H1 (cell line): ENCODE data around the gene SLC16A2. TPM values are rescaled to one million over a fixed set of nuclear protein-coding genes. Genes with fewer than 3 reads are reported as not detected.

Experiments used
- CTCF ChIA-PET: fragments of 300-600 bp; sonication (Branson Sonifier 250); formaldehyde crosslinking; loops from one replicate; lab custom pipeline; 2021; ENCODE audit not compliant: partially characterized antibody; lab: Charles Lee
- POLR2A ChIA-PET: fragments of 300-600 bp; sonication (Branson Sonifier 250); formaldehyde crosslinking; loops from one replicate; lab custom pipeline; 2021; ENCODE audit warnings: inconsistent platforms; ENCODE audit not compliant: partially characterized antibody; lab: Charles Lee
- DNase-seq, 2 experiments: peaks; one replicate each; pipeline versions ENCODE4 v3.0.0 to v3.0.0-alpha.2; 2010 to 2022; ENCODE audit warnings: low spot score in 2 of 2, low read depth in 1 of 2, mixed read lengths in 1 of 2
- FAIRE-seq: peaks from 2 replicates; lab custom pipeline; 2011; peaks lifted over from hg19 to GRCh38; lab: Jason Lieb, UNC
- H2AFZ ChIP-seq: 2 replicates; pipeline ENCODE4 v1.8.1; 2012; ENCODE audit warnings: low read length, inconsistent platforms
- H2AK5ac ChIP-seq: 2 replicates; pipeline ENCODE4 v1.6.1; 2013; ENCODE audit warnings: low read depth, low read length
- H2BK120ac ChIP-seq: replicated peaks from 2 replicates; pipeline ENCODE3; 2013; ENCODE audit warnings: low read depth, low read length, inconsistent platforms
- H2BK12ac ChIP-seq: 2 replicates; pipeline ENCODE4 v1.6.1; 2013; ENCODE audit warnings: low read depth, low read length
- H2BK15ac ChIP-seq: 2 replicates; pipeline ENCODE4 v1.6.1; 2013; ENCODE audit warnings: low read length
- H2BK20ac ChIP-seq: 2 replicates; pipeline ENCODE4 v1.6.1; 2013; ENCODE audit warnings: low read length
- H2BK5ac ChIP-seq: 2 replicates; pipeline ENCODE4 v1.6.1; 2013; ENCODE audit warnings: low read depth, low read length
- H3K14ac ChIP-seq: 2 replicates; pipeline ENCODE4 v1.6.1; 2013; ENCODE audit warnings: inconsistent platforms; ENCODE audit not compliant: insufficient read length
- H3K18ac ChIP-seq: 2 replicates; pipeline ENCODE4 v1.6.1; 2013; ENCODE audit warnings: low read length; ENCODE audit errors: extremely low read depth
- H3K23ac ChIP-seq: 2 replicates; pipeline ENCODE4 v1.6.1; 2013; ENCODE audit warnings: inconsistent platforms; ENCODE audit not compliant: insufficient read length
- H3K23me2 ChIP-seq: 2 replicates; pipeline ENCODE4 v1.6.1; 2013; ENCODE audit warnings: low read depth, low read length
- H3K27ac ChIP-seq: 2 replicates; pipeline ENCODE4 v1.6.1; 2011; ENCODE audit warnings: low read depth, low read length, inconsistent platforms
- H3K27me3 ChIP-seq, 4 experiments: replicated peaks in 1 of 4; 1 replicate in 1 of 4; 2 replicates in 3 of 4; pipeline versions ENCODE4 v1.6.1 to v1.8.1; 2011 to 2013; ENCODE audit warnings: low read length in 3 of 4, mild to moderate bottlenecking in 3 of 4, inconsistent platforms in 2 of 4, mixed read lengths in 2 of 4, moderate library complexity in 1 of 4; ENCODE audit not compliant: control insufficient read depth in 3 of 4, insufficient read depth in 3 of 4; ENCODE audit errors: extremely low read depth in 1 of 4
- H3K36me3 ChIP-seq, 4 experiments: 2 replicates each; pipeline versions ENCODE4 v1.6.1 to v1.8.1; 2011 to 2013; ENCODE audit warnings: mild to moderate bottlenecking in 4 of 4, low read length in 3 of 4, moderate library complexity in 2 of 4, control low read depth in 1 of 4, inconsistent platforms in 1 of 4; ENCODE audit not compliant: insufficient read depth in 4 of 4, control insufficient read depth in 2 of 4
- H3K4ac ChIP-seq: replicated peaks from 2 replicates; pipeline ENCODE3; 2013; ENCODE audit warnings: low read length, low read depth, mixed read lengths, inconsistent platforms; ENCODE audit not compliant: insufficient read length
- H3K4me1 ChIP-seq, 4 experiments: replicated peaks in 1 of 4; 1 replicate in 1 of 4; 2 replicates in 3 of 4; pipeline versions ENCODE4 v1.6.1 to v1.8.1; 2011 to 2013; ENCODE audit warnings: low read length in 3 of 4, inconsistent platforms in 2 of 4, mixed read lengths in 1 of 4; ENCODE audit not compliant: insufficient read depth in 4 of 4, control insufficient read depth in 3 of 4
- H3K4me2 ChIP-seq, 2 experiments: 2 replicates each; pipeline versions ENCODE4 v1.6.1 to v1.8.1; 2011 to 2013; ENCODE audit warnings: low read depth in 2 of 2, low read length in 2 of 2, control low read depth in 1 of 2, inconsistent platforms in 1 of 2, mild to moderate bottlenecking in 1 of 2; ENCODE audit not compliant: insufficient read depth in 1 of 2
- H3K4me3 ChIP-seq, 4 experiments: fragments of 200-600, 300-600 bp in 1 of 4; sonication (generic), shearing (Covaris generic), sonication (Bioruptor Twin) in 1 of 4; 2 replicates each; pipeline versions ENCODE4 v1.5.1 to v1.8.1; 2011 to 2016; ENCODE audit warnings: low read length in 4 of 4, low read depth in 3 of 4, control low read depth in 2 of 4, inconsistent platforms in 2 of 4, mild to moderate bottlenecking in 2 of 4, mixed read lengths in 1 of 4, moderate library complexity in 1 of 4; ENCODE audit not compliant: insufficient read depth in 2 of 4; ENCODE audit errors: extremely low read depth in 1 of 4
- H3K56ac ChIP-seq: replicated peaks from 2 replicates; pipeline ENCODE3; 2013; ENCODE audit warnings: low read depth, mild to moderate bottlenecking, mixed read lengths, low read length, inconsistent platforms; ENCODE audit not compliant: insufficient read length
- H3K79me1 ChIP-seq: 2 replicates; pipeline ENCODE4 v1.6.1; 2013; ENCODE audit warnings: low read depth, low read length, control low read depth
- H3K79me2 ChIP-seq, 2 experiments: 2 replicates each; pipeline versions ENCODE4 v1.6.1 to v1.8.1; 2012 to 2013; ENCODE audit warnings: low read length in 2 of 2, mild to moderate bottlenecking in 2 of 2, inconsistent platforms in 1 of 2; ENCODE audit not compliant: insufficient read depth in 2 of 2, control insufficient read depth in 1 of 2
- H3K9ac ChIP-seq, 4 experiments: replicated peaks in 1 of 4; 1 replicate in 1 of 4; 2 replicates in 3 of 4; pipeline versions ENCODE4 v1.6.1 to v1.8.1; 2011 to 2013; ENCODE audit warnings: low read depth in 3 of 4, low read length in 3 of 4, control low read depth in 2 of 4, mild to moderate bottlenecking in 2 of 4, moderate library complexity in 2 of 4, inconsistent platforms in 1 of 4; ENCODE audit errors: extremely low read depth in 1 of 4
- H3K9me3 ChIP-seq, 2 experiments: 2 replicates each; pipeline versions ENCODE4 v1.6.1 to v1.8.1; 2012 to 2013; ENCODE audit warnings: mild to moderate bottlenecking in 2 of 2, moderate library complexity in 2 of 2, control low read depth in 1 of 2, inconsistent platforms in 1 of 2, low read depth in 1 of 2, low read length in 1 of 2, mixed read lengths in 1 of 2; ENCODE audit not compliant: insufficient read depth in 2 of 2
- H4K20me1 ChIP-seq, 2 experiments: replicated peaks in 1 of 2; 2 replicates each; pipeline versions ENCODE3 to v1.8.1; 2011 to 2013; ENCODE audit warnings: inconsistent platforms in 2 of 2, low read length in 2 of 2, mild to moderate bottlenecking in 1 of 2; ENCODE audit not compliant: insufficient read depth in 2 of 2, control insufficient read depth in 1 of 2
- H4K5ac ChIP-seq: 2 replicates; pipeline ENCODE4 v1.6.1; 2013; ENCODE audit warnings: low read length, low read depth, mixed read lengths, inconsistent platforms; ENCODE audit not compliant: insufficient read length
- H4K8ac ChIP-seq: 2 replicates; pipeline ENCODE4 v1.8.0; 2013; ENCODE audit warnings: mild to moderate bottlenecking, moderate library complexity, low read length, inconsistent platforms; ENCODE audit not compliant: insufficient read depth; ENCODE audit errors: extremely low read depth
- H4K91ac ChIP-seq: replicated peaks from 2 replicates; pipeline ENCODE3; 2013; ENCODE audit warnings: low read length, mixed read lengths, inconsistent platforms; ENCODE audit not compliant: insufficient read length
- ATF2 ChIP-seq: IDR thresholded peaks from 2 replicates; pipeline ENCODE4 v1.6.1; 2012; ENCODE audit warnings: low read length, inconsistent platforms
- CHD1 ChIP-seq: IDR thresholded peaks from 2 replicates; pipeline ENCODE4 v1.6.1; 2012; ENCODE audit warnings: low read depth, low read length, improper control_type of control experiment
- EP300 ChIP-seq, 2 experiments: IDR thresholded peaks; 1 replicate in 1 of 2; 2 replicates in 1 of 2; pipeline ENCODE4 v1.6.1; 2011 to 2012; ENCODE audit warnings: low read depth in 2 of 2, low read length in 2 of 2, mild to moderate bottlenecking in 2 of 2, borderline replicate concordance in 1 of 2, inconsistent platforms in 1 of 2, moderate library complexity in 1 of 2
- HDAC6 ChIP-seq: IDR thresholded peaks from one replicate; pipeline ENCODE4 v1.7.1; 2012; ENCODE audit warnings: low read depth, mild to moderate bottlenecking, inconsistent platforms, low read length, moderate library complexity
- KDM4A ChIP-seq: IDR thresholded peaks from one replicate; pipeline ENCODE4 v1.7.1; 2012; ENCODE audit warnings: low read depth, mild to moderate bottlenecking, moderate library complexity, low read length, inconsistent platforms; ENCODE audit not compliant: severe bottlenecking
- KDM5A ChIP-seq: fragments of 200-600 bp; IDR thresholded peaks from 2 replicates; pipeline ENCODE4 v1.7.1; 2012; ENCODE audit warnings: mild to moderate bottlenecking, low read length, inconsistent platforms, mixed read lengths
- NANOG ChIP-seq: IDR thresholded peaks from 2 replicates; pipeline ENCODE4 v1.6.1; 2011; ENCODE audit warnings: low read length, low read depth, mild to moderate bottlenecking, inconsistent platforms; ENCODE audit not compliant: insufficient read depth, poor library complexity, severe bottlenecking
- SP1 ChIP-seq: IDR thresholded peaks from 2 replicates; pipeline ENCODE4 v1.6.1; 2011; ENCODE audit warnings: low read depth, low read length
- WGBS, 2 experiments: shearing (Covaris generic) in 1 of 2; methylation state at CpG; one replicate each; pipeline versions ENCODE4 v1.1.6 to v1.1.7; 2013 to 2015; ENCODE audit warnings: low lambda C conversion rate in 2 of 2, mixed read lengths in 2 of 2, inconsistent platforms in 1 of 2, low coverage in 1 of 2, missing lambda C conversion rate in 1 of 2; ENCODE audit not compliant: insufficient replicate concordance in 2 of 2, insufficient coverage in 1 of 2, insufficient read length in 1 of 2; ENCODE audit errors: extremely low coverage in 1 of 2, missing lambda C conversion rate in 1 of 2; 5-methylcytosine and 5-hydroxymethylcytosine counted together
- polyA plus RNA-seq, 7 experiments: library from polyadenylated mRNA; depleted of rRNA in 3 of 7; stranded (reverse) in 5 of 7; unstranded in 2 of 7; fragments of >200 nt in 5 of 7; fragments of 200-250 nt in 2 of 7; gene quantifications; 1 replicate in 5 of 7; 2 replicates in 1 of 7; 4 replicates in 1 of 7; pipeline versions ENCODE4 v1.2.1 to v1.2.3, GENCODE V29; 2011 to 2013; ENCODE audit warnings: missing spikeins in 2 of 7, mixed read lengths in 2 of 7
- total RNA-seq: library from RNA; stranded (reverse); fragmentation: NEBNext Ultra II Directional; extraction: Animal tissue kit (Norgen Biotek cat#: 25700); gene quantifications from 2 replicates; pipeline ENCODE4 v1.2.1, GENCODE V29; 2021

Gene SLC16A2
- total and polyA plus RNA-seq, 2 of the 8 experiments (the other 6 are each of a cell fraction or from before 2014, with no cell fraction given), result 24.4 to 32.2 TPM

- no peak overlapping the region for H3K4me3 ChIP-seq
- no peak overlapping the region for H4K91ac ChIP-seq
- ChIA-PET CTCF (interaction anchor here (0.6 kb wide), 1 partner anchor 191 kb away, joined by 3 read pairs; no protein-coding TSS in a partner anchor), POLR2A (no interaction called here)
- H2BK12ac ChIP-seq, result no peak overlapping the region
- H3K9me3 ChIP-seq, result 0 out of 4 replicates have a peak, but pooled peaks cover 0 to 3% of the 10 kb centered on the region in 2 experiments
- no peak overlapping the region for H2BK120ac ChIP-seq
- H3K4me1 ChIP-seq, result no peaks in the 10 kb centered on the region
- DNase-seq (no peak), FAIRE-seq (no peak)
- H3K27ac ChIP-seq, result no peak overlapping the region
- H3K4ac ChIP-seq, result no peak overlapping the region
- no peak overlapping the region for H3K9ac ChIP-seq
- H3K4me2 ChIP-seq, result no peak overlapping the region
- H3K36me3 ChIP-seq, result no peaks in the 10 kb centered on the region
- no peak overlapping the region for H2BK20ac ChIP-seq
- no peak overlapping the region for H4K5ac ChIP-seq
- no peak overlapping the region for H3K56ac ChIP-seq
- no peaks in the 10 kb centered on the region for H3K79me2 ChIP-seq
- H3K18ac ChIP-seq, result no peak overlapping the region
- H2AK5ac ChIP-seq, result no peak overlapping the region
- H2AFZ ChIP-seq, result no peak overlapping the region
- H3K27me3 ChIP-seq, result no peaks in the 10 kb centered on the region
- WGBS, 2 experiments, result 84% methylated on average over 2 of the region's 2 CpGs; no CpG with 5 or more reads in 1 of the 2 experiments
- TF ChIP-seq ATF2, result no peak
- no peak for TF ChIP-seq SP1
- TF ChIP-seq KDM5A, result no peak
- no peak for TF ChIP-seq EP300 (IDR thresholded peaks at IDR 0.05; ENCODE audit: borderline replicate concordance in 1 of 2, low read depth in 2 of 2, low read length in 2 of 2)
- TF ChIP-seq HDAC6, result no peak
- no peak for TF ChIP-seq CHD1
- no peak for TF ChIP-seq KDM4A
- TF ChIP-seq NANOG, result no peak
- no peak overlapping the region for H4K8ac ChIP-seq
- no peak overlapping the region for H2BK15ac ChIP-seq
- no peak overlapping the region for H2BK5ac ChIP-seq
- no peak overlapping the region for H3K23ac ChIP-seq
- H3K23me2 ChIP-seq, result no peaks in the 10 kb centered on the region
- H3K14ac ChIP-seq, result no peak overlapping the region
- no peaks in the 10 kb centered on the region for H4K20me1 ChIP-seq
- H3K79me1 ChIP-seq, result no peaks in the 10 kb centered on the region
Observed at GRCh38 chrX:74557378-74557777, 136.1 kb downstream of the SLC16A2 start.
